AG09319 (cell line): Measurements from ENCODE around the gene CUL4B.
"Not testable (repeated sequence)": the region's sequence is repeated elsewhere in the genome, so short reads cannot be mapped to it uniquely, and the experiment has no call there.

Source experiments
- DNase-seq: peaks from one replicate; pipeline ENCODE4 v3.0.0-alpha.2; 2010; ENCODE audit warnings: low read depth; ENCODE audit errors: extremely low read depth
- CTCF ChIP-seq: IDR thresholded peaks from 2 replicates; pipeline ENCODE4 v1.5.1; 2011; ENCODE audit warnings: low read depth, mild to moderate bottlenecking, inconsistent platforms, low read length, moderate library complexity

Gene CUL4B

GRCh38 chrX:120514236-120514635 lies 46.5 kb downstream of the CUL4B start:
- TF ChIP-seq CTCF, result peak; percentile 25
- no peak for DNase-seq

GRCh38 chrX:120512627-120513026 lies 48.1 kb downstream of the CUL4B start:
- TF ChIP-seq CTCF, result no peak
- no peak for DNase-seq

- no peak for TF ChIP-seq CTCF
- DNase-seq, result no peak
Observed at GRCh38 chrX:120512222-120512621, 48.5 kb downstream of the CUL4B start.

- DNase-seq, result no peak
- no peak for TF ChIP-seq CTCF
Observed at GRCh38 chrX:120504569-120504968, 56.2 kb downstream of the CUL4B start.

GRCh38 chrX:120499301-120500072 lies 61.3 kb downstream of the CUL4B start:
- no peak for TF ChIP-seq CTCF
- no peak for DNase-seq

- not testable (repeated sequence) for DNase-seq
Observed at GRCh38 chrX:120490119-120490518, 70.6 kb downstream of the CUL4B start.

GRCh38 chrX:120486786-120487185 lies 74.0 kb downstream of the CUL4B start:
- no peak for TF ChIP-seq CTCF

More at GRCh38 chrX:120486786-120487185, 74.0 kb downstream of the CUL4B start:
- DNase-seq, result no peak
